ENCODE results near the gene RNF112. TPM values are rescaled to one million over a fixed set of nuclear protein-coding genes. Genes with fewer than 3 reads are reported as not detected.

RNF112 gene
- total and polyA plus RNA-seq, 2 of the 13 experiments (the other 11 are each of a cell fraction or from before 2014, with no cell fraction given) = 0.05 TPM; not detected in 1

DNA sequence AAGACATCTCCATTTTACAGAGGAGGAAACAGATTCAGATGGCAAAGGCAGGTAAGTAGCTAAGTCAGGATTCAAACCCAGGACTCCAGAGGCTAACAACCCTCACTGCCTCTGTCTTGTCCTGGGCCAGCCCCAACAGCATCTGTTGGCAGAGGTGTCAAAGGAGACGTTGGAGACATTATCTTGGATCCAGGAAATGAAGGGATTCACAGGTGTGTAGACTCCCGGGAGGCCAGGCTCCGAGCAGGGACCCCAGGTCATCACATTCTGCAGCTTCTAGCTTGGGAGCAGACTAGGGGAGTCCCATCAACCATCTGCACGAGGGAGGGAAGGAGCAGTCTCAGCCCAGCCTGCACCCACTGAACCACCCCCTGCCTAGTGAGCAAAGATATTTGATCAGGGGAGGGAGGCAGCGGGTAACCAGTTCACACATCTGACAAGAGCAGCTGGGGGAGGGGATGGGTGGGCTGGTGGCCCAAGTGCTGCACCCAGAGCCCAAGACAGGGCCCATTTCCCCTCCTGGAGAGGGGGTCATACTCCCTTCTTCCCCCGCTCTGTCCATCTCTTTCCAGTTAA lies 47.5 kb upstream of the RNF112 start (continued):
- TF ChIP-seq ZNF225 (CRISPR knock-in tag; IDR thresholded peaks at IDR 0.05) (no peak), PRDM4 (CRISPR knock-in tag; IDR thresholded peaks at IDR 0.05; ENCODE audit: borderline replicate concordance) (no peak), GTF3A (CRISPR knock-in tag; conservative IDR thresholded peaks at IDR 0.05) (peak; percentile 14; the same call in 1 of the 2 replicates)

DNA sequence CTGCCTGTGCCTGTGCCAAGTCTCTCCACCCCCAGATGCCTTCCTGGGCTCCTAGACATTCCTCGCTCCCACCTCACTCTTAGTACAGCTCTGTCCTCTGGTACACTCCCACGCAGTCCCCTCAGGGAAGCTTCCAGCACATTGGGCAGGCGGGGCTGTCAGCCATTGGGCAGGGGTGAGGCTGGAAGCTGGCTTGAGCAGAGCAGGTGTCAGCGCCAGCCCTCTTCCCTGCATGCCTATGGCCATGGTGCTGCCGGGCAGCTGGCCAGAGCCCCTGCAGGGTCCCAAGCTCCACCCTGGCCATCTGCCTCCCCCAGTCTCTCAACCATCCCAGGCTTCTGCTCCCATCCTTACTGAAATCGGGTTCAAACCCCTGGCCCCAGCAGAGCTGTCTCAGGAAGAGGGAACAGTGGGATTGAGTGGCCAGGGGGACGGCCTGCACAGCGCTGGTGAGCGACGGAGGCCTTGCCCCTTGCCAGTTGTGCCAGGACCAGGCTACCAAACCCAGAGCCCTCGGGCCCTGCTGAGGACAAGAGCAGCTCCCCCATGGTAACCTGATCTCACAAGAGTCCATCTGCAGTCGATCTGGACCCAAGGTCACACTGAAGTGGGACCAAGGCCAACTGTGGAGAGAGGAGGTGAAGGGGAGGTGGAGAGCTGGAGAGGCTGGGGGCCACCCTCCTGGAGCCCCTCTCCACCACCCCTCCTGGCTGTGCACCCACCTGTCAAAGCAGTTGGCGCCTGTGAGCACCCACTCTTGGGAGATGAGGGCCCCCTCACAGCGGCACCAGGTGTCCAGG lies 46.1 kb upstream of the RNF112 start:
- POLR2A ChIA-PET = interaction anchor here (0.8 to 2.3 kb wide), 6 partner anchors 13 to 284 kb away, joined by 3 to 51 read pairs (median 4); partner anchors contain the start of genes ALDH3A2, MAPK7 and MFAP4
- ATAC-seq (peak; percentile 40), FAIRE-seq (peak; percentile 34), DNase-seq (ENCODE audit: low spot score) (peak; percentile 70)
- H3K4me1 ChIP-seq (ENCODE audit: insufficient read depth, low read length) = peaks cover 82% of the 10 kb centered on the region
- CTCF ChIA-PET (ENCODE audit: low intra/inter-chr PET ratio, low total read pairs) = no interaction called here
- no peaks in the 10 kb centered on the region for H3K27me3 ChIP-seq (ENCODE audit: control insufficient read depth in 1 of 2, insufficient read depth in 2 of 2, low read length in 2 of 2)
- no peak overlapping the region for H3K9ac ChIP-seq (ENCODE audit: insufficient read depth, low read depth, low read length)
- no peaks in the 10 kb centered on the region for H3K36me3 ChIP-seq (replicated peaks in 1 of 2; ENCODE audit: control insufficient read depth in 1 of 2, insufficient read depth in 2 of 2, low read length in 2 of 2)
- intact Hi-C loops (cut with micrococcal nuclease; ENCODE audit: unreplicated experiment) = loop anchor here (1.0 kb wide), 1 partner anchor 13 kb away; the partner anchor contains the start of gene MAPK7
- no peaks in the 10 kb centered on the region for H4K20me1 ChIP-seq (ENCODE audit: insufficient read depth, low read length)
- peak overlapping the region; percentile 61 for H3K27ac ChIP-seq (ENCODE audit: extremely low read length, insufficient read depth, low read length)
- H3K9me3 ChIP-seq (ENCODE audit: low read length) = no peaks in the 10 kb centered on the region
- H2AFZ ChIP-seq (ENCODE audit: low read length) = no peak overlapping the region
- peak overlapping the region; percentile 66 for H3K4me2 ChIP-seq (ENCODE audit: low read depth, low read length)
- 35% methylated on average over 6 of the region's 14 CpGs for WGBS (ENCODE audit: low lambda C conversion rate)
- in situ Hi-C loops (cut with HindIII; ENCODE audit: extremely low pct_ligation_motif_present, low pct_unique_long_range_greater_than_20kb) = loop anchor here (5.0 to 10.0 kb wide), 2 partner anchors 82 to 400 kb away; no protein-coding TSS in a partner anchor
- no TSS peak for BruUV-seq (replicated peaks)
- H3K79me2 ChIP-seq (ENCODE audit: insufficient read depth, low read length) = peaks cover 7% of the 10 kb centered on the region
- H3K4me3 ChIP-seq (replicated peaks in 1 of 3; ENCODE audit: insufficient read depth in 1 of 3, low read depth in 2 of 3, low read length in 3 of 3) = peak overlapping the region in 2 of 3 experiments; percentile 15 to 35; a peak in 3 of 6 replicates
- TF ChIP-seq HOXA3 (CRISPR knock-in tag; IDR thresholded peaks at IDR 0.05) (no peak), KLF12 (CRISPR knock-in tag; IDR thresholded peaks at IDR 0.05; ENCODE audit: borderline replicate concordance) (no peak), ERF (CRISPR knock-in tag; IDR thresholded peaks at IDR 0.05) (0 out of 2 replicates have a peak, but pooled peaks have one; percentile 40), HNRNPL (IDR thresholded peaks at IDR 0.05; ENCODE audit: low read depth, low read length) (peak; percentile 86), ZNF720 (CRISPR knock-in tag; IDR thresholded peaks at IDR 0.05) (no peak), ISL2 (CRISPR knock-in tag; IDR thresholded peaks at IDR 0.05) (0 out of 2 replicates have a peak, but pooled peaks have one; percentile 35), ZNF512B (CRISPR knock-in tag; IDR thresholded peaks at IDR 0.05; ENCODE audit: borderline replicate concordance) (no peak), RARA (CRISPR knock-in tag; IDR thresholded peaks at IDR 0.05) (0 out of 2 replicates have a peak, but pooled peaks have one; percentile 10), NR2F2 (IDR thresholded peaks at IDR 0.05; ENCODE audit: borderline replicate concordance, low read depth) (no peak), SMARCE1 (IDR thresholded peaks at IDR 0.05; ENCODE audit: borderline replicate concordance) (no peak), ZSCAN12 (CRISPR knock-in tag; IDR thresholded peaks at IDR 0.05) (no peak), ZNF776 (CRISPR knock-in tag; IDR thresholded peaks at IDR 0.05) (no peak), ESRRA (CRISPR knock-in tag; IDR thresholded peaks at IDR 0.05; ENCODE audit: low read depth) (peak; percentile 57; the same call in 1 of the 2 replicates), PPARG (CRISPR knock-in tag; conservative IDR thresholded peaks at IDR 0.05) (peak; percentile 57; the same call in 1 of the 2 replicates)

All from HepG2 (cell line).